OCI-LY7 (cell line): ENCODE measurements around the gene GAS2L2.

Source experiments
- CTCF ChIP-seq: fragments of 200-600 bp; sonication (generic); conservative IDR thresholded peaks from 2 replicates; pipeline ENCODE4 v1.5.1; 2014; ENCODE audit warnings: mild to moderate bottlenecking, antibody characterized with exemption, low read length, moderate library complexity, mixed read lengths
- EZH2phosphoT487 ChIP-seq: fragments of 200-600 bp; sonication (generic); IDR thresholded peaks from 2 replicates; pipeline ENCODE4 v1.6.1; 2018; ENCODE audit warnings: low read depth, borderline replicate concordance, mild to moderate bottlenecking, mixed run types, antibody characterized with exemption, low read length, moderate library complexity, mixed read lengths

GRCh38 chr17:35773129-35773528 is 20.1 kb upstream of the GAS2L2 start:
- TF ChIP-seq CTCF, result no peak
- no peak for TF ChIP-seq EZH2phosphoT487
